Activated CD4-positive, CD25-positive, alpha-beta regulatory T cell treated with anti-CD3 and anti-CD28 coated beads, Interleukin-2, amount 50 U/mL, for 72 hours (primary cell): Measurements from ENCODE around the gene NCOA4.
"Not testable (repeated sequence)": the region's sequence is repeated elsewhere in the genome, so short reads cannot be mapped to it uniquely, and the experiment has no call there.

Experiments
- DNase-seq: peaks from one replicate; pipeline ENCODE4 v3.0.0; 2021

Gene NCOA4

DNA sequence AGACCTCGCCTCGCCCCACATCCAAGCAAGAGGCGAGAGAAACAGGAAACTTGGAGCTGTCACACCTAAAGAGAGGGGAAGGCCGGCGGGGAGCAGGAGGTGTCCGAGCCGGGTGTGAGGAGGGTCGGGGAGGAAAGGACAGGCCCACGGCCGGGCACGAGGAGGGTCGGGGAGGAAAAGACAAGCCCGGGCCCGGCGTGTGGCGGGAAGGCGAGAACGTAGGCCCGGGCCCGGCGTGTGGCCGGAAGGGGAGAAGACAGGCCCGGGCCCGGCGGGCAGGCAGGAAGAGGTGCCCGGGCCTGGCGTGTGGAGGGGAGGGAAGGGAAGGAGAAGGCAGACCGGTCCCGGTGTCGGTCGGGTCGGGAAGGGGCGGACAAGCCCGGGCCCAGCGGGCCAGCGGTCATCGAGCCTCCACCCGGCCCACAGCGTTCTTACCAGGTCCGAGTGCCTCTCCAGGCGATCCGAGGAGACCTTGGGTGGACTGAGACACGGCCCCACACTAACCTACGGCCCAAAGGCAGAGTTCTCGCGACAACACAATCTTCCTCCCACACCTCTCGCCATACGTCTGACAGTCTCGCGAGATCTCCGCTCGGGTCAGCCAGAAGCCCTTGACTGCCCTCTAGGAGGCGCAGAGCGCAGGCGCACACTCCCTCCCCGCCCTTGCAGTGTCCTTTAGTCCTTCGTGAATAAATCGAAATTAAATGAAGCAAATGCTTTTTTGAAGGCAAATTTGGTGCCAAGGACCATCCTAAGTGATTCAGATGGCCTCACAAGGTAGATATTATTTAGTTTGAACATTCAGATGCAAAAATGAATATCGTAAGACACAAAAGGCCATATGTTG, at the start of gene NCOA4:
Gene NCOA4, minus strand, starts transcription at position 533 of the 847 bp plus-strand sequence. CDS start 13,943 bp downstream, outside the sequence.
- DNase-seq, result peak; percentile 93

DNA sequence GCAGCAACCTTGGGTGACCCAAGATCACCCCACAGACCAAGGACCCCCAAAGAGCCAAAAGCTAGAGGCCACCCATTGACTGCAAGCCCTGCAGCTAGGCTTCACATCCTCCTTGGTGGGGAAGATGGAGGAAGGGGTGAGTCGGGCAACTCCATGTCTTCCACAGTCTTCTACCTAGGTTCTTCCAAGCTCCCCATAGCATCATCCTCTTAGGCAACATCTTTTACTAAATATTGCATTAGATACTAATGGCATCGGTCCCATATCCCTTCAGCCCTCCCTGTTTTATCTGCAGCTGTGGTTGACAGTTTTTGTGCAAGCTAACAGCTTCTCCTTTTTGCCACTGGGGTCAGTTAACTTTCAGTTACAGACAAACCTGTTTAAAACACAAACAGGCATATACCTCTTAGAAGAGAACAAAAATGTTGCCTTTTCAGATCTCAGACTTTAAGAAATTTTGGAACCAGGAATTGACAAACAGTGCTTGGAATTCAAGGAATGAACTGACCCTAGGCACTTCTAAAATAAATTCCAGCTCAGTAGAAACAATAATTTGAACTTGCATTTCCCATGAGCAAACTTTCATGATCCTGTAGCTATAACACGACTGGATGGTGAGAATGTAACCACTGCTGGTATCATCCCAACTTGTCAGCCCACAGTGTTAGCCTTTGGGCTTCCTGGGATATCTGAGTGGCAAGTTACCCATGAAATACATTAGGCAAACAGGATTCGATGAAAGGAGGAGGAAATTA, 49.6 kb upstream of the NCOA4 start:
- DNase-seq, result no peak

DNA sequence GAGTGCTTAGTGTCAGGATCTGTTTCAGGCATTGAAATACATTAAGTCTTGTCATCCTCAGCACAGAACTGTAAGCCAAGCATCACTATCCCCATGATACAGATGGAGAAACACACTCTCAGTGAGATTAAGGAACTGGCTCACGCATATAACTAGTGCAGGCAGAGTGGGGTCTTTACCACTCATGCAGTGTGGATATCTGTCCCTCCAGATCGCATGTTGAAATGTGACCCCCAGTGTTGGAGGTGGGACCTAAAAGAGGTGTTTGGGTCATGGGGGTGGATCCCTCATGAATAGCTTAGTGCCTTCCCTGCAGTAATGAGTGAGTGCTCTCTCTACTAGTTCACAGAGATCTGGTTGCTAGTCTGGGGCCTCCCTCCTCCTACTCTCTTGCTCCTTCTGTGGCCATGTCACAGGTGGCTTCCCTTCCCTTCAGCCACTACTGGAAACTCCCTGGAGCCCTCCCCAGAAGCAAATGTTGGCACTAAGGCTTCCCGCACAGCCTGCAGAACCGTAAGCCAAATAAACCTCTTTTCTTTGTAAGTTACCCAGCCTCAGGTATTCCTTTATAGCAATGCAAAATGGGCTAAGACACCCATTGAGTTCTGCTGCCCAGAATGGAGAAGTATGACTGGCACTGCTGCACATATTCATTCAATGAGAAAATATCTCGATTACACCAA, 47.4 kb upstream of the NCOA4 start:
- no peak for DNase-seq

DNA sequence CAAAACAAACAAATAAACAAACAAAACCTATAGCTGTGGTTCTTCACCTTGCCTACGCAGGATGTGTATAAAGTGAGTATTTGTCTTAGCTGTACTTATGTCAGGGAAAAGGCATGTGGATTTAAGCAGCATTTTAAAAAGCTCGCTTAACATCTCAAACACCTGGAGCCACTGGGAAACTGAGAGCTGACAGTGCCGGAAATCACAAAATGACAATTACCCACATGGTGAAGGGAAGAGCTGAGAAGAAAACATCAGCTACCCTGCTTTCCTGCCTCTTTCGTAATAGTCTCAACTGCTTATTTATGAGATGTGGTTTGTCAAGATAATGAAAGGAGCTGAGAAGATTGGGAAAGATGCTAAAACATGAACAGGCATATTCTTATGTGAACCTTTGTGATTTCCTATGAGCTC, 46.7 kb upstream of the NCOA4 start:
- DNase-seq, result no peak

DNA sequence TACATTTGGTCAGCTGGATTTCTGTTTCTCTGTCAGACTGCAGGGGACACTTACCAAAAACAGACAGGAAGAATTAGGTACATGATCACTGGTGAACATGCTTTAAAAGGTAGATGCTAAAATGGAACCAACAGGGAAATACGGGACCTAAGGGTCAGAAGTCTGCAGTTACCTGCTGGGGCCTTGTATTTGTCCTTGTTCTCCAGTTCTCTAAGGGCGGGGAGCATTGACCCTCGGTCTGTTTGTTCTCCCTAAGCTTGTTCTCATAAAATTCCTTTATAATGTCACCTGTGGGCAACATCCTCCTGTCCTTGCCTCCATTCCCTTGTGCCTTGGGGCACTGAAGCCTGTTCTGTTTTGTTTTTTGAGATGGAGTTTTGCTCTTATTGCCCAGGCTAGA, 45.4 kb upstream of the NCOA4 start:
- DNase-seq, result no peak

GRCh38 chr10:46074196-46074946, 43.9 kb upstream of the NCOA4 start:
- no peak for DNase-seq

DNA sequence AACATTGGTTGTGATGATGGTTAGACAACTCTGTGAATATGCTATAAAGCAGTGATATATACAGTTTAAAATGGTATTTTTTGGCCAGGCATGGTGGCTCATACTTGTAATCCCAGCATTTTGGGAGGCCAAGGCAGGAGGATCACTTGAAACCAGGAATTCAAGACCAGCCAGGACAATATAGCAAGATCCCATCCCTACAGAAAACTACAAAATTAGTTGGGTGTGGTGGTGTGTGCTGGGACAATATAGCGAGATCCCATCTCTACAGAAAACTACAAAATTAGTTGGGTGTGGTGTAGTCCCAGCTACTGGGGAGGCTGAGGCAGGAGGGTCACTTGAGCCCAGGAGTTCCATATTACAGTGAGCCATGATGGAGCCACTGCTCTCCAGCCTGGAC, 43.1 kb upstream of the NCOA4 start:
- no peak for DNase-seq

DNA sequence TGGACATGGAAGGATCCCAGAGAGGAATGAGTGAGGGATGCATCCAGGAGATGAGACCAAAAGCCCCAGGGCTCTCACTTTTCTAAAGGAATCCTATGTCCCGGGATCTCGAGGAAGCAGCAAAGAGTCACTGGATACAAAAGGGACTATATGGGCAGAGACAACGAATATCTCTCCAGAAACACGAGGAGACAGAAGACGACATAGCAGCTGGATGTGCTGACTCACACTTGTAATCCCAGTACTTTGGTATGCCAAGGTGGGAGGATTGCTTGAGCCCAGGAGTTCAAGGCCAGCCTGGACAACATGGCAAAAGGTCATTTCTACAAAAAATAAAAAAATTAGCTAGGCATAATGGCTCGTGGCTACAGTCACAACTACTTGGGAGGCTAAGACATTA, 40.3 kb upstream of the NCOA4 start:
- no peak for DNase-seq

DNA sequence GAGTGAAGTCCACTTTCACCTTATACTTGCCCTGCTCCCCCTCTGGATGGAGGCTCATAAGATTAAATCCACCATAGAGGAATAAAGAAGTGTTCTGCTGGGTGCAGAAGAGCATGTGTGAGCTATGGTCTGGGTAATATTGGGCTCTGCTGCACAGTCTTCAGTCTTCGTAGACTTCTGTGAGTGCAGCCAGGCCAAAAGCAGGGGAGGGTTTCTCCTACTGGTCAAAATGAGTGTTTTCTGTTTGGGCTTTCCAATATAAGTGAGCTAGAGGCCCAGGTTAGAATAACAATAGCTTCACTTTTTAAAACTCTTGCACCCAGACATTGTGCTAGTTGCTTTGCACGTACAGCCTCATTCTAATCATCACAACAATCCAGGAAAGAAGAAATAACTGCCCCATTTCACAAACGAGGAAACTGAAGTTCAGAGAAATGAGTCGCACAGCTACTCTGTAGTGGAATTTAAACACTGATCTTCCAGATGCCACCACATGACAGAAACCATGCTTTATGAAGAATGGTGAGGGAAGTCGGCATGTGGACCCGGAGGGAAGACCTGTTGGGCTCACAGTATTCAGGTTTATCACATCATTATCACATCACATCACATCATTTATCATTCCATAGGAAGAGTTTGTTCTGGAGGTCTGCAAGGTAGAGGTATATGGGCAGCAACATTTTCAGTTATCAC, 39.5 kb upstream of the NCOA4 start:
- DNase-seq, result no peak

DNA sequence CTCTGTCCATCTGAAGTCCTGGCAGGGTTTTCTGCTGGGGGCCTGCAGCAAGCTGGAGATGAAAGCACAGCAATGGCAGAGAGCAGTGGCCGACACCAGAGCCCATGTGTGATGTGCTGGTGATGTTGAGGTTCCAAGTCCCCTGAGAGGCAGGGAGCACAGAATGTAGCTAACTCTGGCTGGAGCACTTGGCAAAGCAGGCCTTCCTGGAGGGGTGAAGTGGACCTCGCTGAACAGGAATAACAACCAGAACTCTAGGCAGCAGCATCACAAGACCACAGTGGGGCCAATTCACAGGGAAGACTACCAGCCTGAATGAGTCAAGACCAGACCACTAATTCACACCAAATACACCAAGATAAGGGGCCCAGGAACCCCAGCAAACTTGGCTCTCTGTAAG, 38.5 kb upstream of the NCOA4 start:
- DNase-seq, result no peak

DNA sequence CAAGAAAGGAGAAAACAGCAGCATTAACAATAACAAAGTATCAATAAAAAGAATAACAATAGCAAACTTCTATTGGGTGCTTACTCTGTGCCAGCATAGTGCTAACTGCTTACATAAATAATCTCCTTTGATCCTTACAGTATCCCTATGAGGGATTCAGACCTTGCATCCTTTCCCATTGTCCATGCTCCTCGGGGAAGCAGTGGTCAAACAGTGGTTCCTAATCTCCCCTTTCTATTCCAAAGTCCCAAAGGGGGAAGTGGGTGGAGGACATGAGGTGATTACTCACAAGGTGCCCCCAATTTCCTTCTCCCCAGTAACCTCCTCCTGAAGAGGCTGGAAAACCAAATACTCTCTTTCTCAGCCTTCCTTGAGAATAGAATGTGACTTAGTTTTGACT, 37.7 kb upstream of the NCOA4 start:
- DNase-seq, result no peak

DNA sequence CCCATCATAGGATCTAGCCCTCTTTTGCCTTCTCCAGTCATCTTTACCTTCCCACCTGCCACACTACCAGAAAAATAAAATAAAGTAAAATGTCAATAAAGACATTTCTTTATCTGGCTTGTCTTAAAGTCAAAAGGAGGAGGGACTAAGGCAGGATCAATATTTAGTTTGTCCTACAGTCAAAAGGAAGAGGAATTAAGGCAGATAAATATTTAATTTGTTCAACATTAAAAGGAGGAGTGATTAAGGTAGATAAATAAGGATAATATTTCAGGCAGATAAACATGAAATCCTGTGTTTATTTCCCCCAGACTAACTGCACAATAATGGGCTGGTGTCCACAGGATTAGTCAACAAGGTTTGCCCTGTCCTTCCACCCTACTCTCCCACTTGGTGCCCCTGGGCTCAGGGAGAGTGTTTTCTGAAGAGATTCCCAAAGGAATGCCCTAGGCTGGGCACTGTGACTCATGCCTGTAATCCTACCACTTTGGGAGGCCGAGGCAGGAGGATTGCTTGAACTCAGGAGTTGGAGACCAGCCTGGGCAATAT, 33.9 kb upstream of the NCOA4 start:
- DNase-seq, result no peak

DNA sequence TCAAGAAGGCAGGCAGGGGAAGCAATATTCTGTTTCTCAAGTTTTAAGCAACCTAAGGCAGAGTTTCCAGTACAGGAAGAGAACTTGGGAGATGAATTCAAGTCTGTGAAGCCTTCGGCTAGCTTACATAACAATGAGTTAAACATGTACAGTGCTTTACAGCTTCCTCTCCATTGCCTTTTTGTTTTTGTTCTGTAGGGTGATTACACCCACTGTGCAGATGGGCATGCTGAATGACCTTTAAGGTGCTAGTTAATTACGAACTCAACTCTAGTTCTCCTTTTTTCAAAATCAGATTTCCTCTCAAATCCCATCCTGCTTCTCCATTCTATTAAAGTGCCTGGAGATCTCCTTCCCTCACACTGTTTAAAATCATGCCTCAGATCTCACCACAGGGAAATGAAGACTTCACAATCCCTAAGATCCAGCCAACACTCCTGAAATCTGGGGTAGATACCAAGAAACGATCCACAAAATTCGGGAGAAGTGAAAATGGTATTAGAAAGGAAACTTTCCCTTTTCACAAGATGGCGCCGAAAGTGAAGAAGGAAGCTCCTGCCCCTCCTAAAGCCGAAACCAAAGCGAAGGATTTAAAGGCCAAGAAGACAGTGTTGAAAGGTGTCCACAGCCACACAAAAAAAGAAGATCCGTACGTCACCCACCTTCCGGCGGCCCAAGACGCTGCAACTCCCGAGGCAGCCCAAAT, 32.5 kb upstream of the NCOA4 start:
- DNase-seq, result no peak

DNA sequence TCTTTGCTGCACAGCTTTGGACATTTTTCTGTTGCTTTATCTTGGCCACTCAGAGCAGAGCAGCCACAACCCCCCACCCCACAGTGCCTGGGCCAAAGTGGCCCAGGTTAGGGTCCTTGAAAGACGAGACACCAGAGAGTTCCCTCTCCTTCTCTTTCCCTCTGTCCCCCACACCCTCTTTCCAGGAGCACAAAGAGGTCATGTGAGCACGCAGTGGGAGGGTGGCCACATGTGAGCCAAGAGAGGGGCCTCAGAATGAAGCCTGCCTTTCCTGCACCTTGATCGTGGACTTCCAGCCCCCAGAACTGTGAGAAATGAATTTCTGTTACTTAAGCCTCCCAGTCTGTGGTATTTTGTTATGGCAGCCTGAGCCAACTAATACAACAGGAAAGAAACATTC, 30.3 kb upstream of the NCOA4 start:
- DNase-seq, result no peak

- DNase-seq, result not testable (repeated sequence)
Measured at GRCh38 chr10:46057927-46058326, 27.5 kb upstream of the NCOA4 start.

- no peak for DNase-seq
Measured at GRCh38 chr10:46057038-46057437, 26.6 kb upstream of the NCOA4 start.

GRCh38 chr10:46055771-46056170, 25.3 kb upstream of the NCOA4 start:
- no peak for DNase-seq

GRCh38 chr10:46053534-46054434, 23.4 kb upstream of the NCOA4 start:
- DNase-seq, result no peak

DNA sequence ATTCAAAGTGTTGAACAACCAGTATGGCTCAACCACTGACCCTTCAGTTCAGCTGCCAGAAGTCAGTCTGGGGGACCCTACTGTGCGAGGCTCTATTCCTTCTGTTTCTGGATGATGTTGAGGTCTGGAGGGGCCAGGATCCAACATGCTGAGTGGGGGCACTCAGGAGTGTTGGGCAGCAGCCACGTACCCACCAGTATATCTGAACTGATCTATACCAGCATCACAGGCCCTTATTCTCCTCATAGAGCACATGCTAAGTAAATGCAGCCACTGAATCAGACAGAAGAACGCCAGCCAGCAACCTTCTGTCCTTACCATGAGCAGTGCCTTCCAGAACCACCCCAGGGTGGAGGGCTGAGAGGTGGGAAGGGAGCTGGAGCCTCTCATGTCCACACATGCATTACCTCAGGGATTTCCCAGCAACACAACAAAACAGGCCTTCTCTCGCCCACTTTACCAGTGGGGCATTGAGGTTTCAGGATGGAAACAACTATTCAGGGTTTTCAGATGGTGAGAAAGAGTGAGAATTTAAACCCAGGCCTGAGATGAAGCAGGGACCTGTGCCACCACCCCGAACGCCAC, 22.5 kb upstream of the NCOA4 start:
- DNase-seq, result no peak
